ENCODE results near the gene CBLB. TPM values are rescaled to one million over a fixed set of nuclear protein-coding genes. Genes with fewer than 3 reads are reported as not detected.

Gene CBLB
- total and polyA plus RNA-seq, 2 of the 4 experiments (the other 2 are of a cell fraction): 10.1 to 20.1 TPM

DNA sequence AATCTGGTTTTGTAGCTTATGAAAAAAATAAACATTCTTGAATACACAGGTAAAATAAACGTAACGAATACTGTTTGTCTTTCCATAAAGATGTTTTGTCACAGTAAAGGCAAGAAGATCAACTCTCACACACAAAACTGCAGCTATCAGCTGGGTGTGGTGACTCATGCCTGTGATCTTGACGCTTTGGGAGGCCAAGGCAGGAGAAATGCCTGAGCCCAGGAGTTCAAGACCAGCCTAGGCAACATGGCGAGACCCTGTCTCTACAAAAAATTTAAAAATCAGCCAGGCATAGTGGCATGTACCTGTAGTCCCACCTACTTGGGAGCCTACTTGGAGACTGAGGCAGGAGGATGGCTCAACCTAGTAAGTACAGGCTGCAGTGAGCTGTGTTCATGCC is 39.6 kb downstream of the CBLB start:
- no peak overlapping the region; the same call in 1 of the 2 replicates for H4K91ac ChIP-seq (ENCODE audit: insufficient read depth, low read depth, low read length)
- H2AK5ac ChIP-seq (ENCODE audit: low read depth, low read length): peak overlapping the region; percentile 78
- H2AFZ ChIP-seq (replicated peaks; ENCODE audit: low read length, poor library complexity): no peak overlapping the region
- H3K27ac ChIP-seq (ENCODE audit: insufficient read depth, low read length): no peak overlapping the region
- H3K9me3 ChIP-seq (ENCODE audit: control insufficient read depth, insufficient read depth, low read length): no peaks in the 10 kb centered on the region
- ChIA-PET CTCF (interaction anchor here (0.7 kb wide), 1 partner anchor 89 kb away, joined by 3 read pairs; no protein-coding TSS in a partner anchor), POLR2A (ENCODE audit: unreplicated experiment) (no interaction called here)
- no peak overlapping the region for H3K9ac ChIP-seq (ENCODE audit: low read depth, low read length)
- peak overlapping the region; percentile 37; the same call in 1 of the 2 replicates for H3K4ac ChIP-seq (ENCODE audit: low read depth, low read length)
- peak overlapping the region; percentile 20 for H2BK20ac ChIP-seq (ENCODE audit: low read depth, low read length)
- whole genome bisulfite sequencing, 2 experiments (ENCODE audit: extremely low coverage in 2 of 2, insufficient read length in 1 of 2): no CpG with 5 or more reads among the region's 4 CpGs
- no peak overlapping the region; the same call in 1 of the 2 replicates for H4K5ac ChIP-seq (ENCODE audit: low read depth, low read length)
- ATAC-seq (ENCODE audit: low read depth) (no peak), DNase-seq (no peak)
- intact Hi-C loops (cut with micrococcal nuclease): no loop called here
- H3K4me2 ChIP-seq (ENCODE audit: low read depth, low read length): no peak overlapping the region
- dilution Hi-C loops (cut with HindIII; ENCODE audit: low sequenced_read_pairs, unreplicated experiment): no loop called here
- no peaks in the 10 kb centered on the region for H3K27me3 ChIP-seq (ENCODE audit: control insufficient read depth, insufficient read depth, low read length)
- H4K20me1 ChIP-seq (ENCODE audit: insufficient read depth, low read length): no peaks in the 10 kb centered on the region
- no peak overlapping the region for H2BK5ac ChIP-seq (ENCODE audit: low read depth, low read length, poor library complexity, severe bottlenecking)
- no peaks in the 10 kb centered on the region for H3K36me3 ChIP-seq (ENCODE audit: control insufficient read depth, insufficient read depth, low read length)
- H3K4me1 ChIP-seq (ENCODE audit: control insufficient read depth, insufficient read depth, low read length): peaks cover 5% of the 10 kb centered on the region; the same call in 1 of the 2 replicates
- H3K79me1 ChIP-seq (ENCODE audit: low read depth in 1 of 2, low read length in 2 of 2): peaks cover 12 to 26% of the 10 kb centered on the region in 2 experiments
- in situ Hi-C loops (cut with MboI; ENCODE audit: low sequenced_read_pairs): no loop called here
- H3K56ac ChIP-seq (ENCODE audit: extremely low read depth, insufficient read depth, low read length): no peak overlapping the region
- 0 out of 4 replicates have a peak overlapping the region, but pooled peaks have one; percentile 9 to 44 for H4K8ac ChIP-seq (ENCODE audit: low read depth in 2 of 2, low read length in 2 of 2)
- H3K4me3 ChIP-seq (ENCODE audit: insufficient read depth, low read depth, low read length): no peak overlapping the region
- H3K18ac ChIP-seq (ENCODE audit: low read depth, low read length): no peak overlapping the region
- no peak overlapping the region for H2BK120ac ChIP-seq (ENCODE audit: low read depth, low read length)
- peak overlapping the region; percentile 69; the same call in 1 of the 3 replicates for H2BK15ac ChIP-seq (ENCODE audit: low read depth, low read length)
- no TSS peak for BruUV-seq (replicated peaks)
- peak overlapping the region; percentile 55; the same call in 1 of the 2 replicates for H3K14ac ChIP-seq (replicated peaks; ENCODE audit: low read depth, low read length)
- peak overlapping the region; percentile 34; the same call in 1 of the 2 replicates for H3K23ac ChIP-seq (ENCODE audit: low read depth, low read length)
- H3K9me1 ChIP-seq (ENCODE audit: insufficient read depth, low read length): peaks cover 9% of the 10 kb centered on the region; the same call in 1 of the 2 replicates
- TF ChIP-seq FOS (IDR thresholded peaks at IDR 0.05; ENCODE audit: low read depth, low read length) (no peak), MAFK (IDR thresholded peaks at IDR 0.05; ENCODE audit: low read depth, low read length) (no peak), CEBPB (IDR thresholded peaks at IDR 0.05; ENCODE audit: low read depth, low read length) (no peak), MAZ (IDR thresholded peaks at IDR 0.05; ENCODE audit: borderline replicate concordance, low read depth, low read length) (no peak), SMC3 (IDR thresholded peaks at IDR 0.05; ENCODE audit: low read depth, low read length) (no peak), BHLHE40 (IDR thresholded peaks at IDR 0.05; ENCODE audit: low read depth, low read length) (no peak)
- TF ChIP-seq, protein P1, sequence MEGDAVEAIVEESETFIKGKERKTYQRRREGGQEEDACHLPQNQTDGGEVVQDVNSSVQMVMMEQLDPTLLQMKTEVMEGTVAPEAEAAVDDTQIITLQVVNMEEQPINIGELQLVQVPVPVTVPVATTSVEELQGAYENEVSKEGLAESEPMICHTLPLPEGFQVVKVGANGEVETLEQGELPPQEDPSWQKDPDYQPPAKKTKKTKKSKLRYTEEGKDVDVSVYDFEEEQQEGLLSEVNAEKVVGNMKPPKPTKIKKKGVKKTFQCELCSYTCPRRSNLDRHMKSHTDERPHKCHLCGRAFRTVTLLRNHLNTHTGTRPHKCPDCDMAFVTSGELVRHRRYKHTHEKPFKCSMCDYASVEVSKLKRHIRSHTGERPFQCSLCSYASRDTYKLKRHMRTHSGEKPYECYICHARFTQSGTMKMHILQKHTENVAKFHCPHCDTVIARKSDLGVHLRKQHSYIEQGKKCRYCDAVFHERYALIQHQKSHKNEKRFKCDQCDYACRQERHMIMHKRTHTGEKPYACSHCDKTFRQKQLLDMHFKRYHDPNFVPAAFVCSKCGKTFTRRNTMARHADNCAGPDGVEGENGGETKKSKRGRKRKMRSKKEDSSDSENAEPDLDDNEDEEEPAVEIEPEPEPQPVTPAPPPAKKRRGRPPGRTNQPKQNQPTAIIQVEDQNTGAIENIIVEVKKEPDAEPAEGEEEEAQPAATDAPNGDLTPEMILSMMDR (conservative IDR thresholded peaks at IDR 0.05; ENCODE audit: low read depth, low read length): no peak
- TF ChIP-seq, protein P2, sequence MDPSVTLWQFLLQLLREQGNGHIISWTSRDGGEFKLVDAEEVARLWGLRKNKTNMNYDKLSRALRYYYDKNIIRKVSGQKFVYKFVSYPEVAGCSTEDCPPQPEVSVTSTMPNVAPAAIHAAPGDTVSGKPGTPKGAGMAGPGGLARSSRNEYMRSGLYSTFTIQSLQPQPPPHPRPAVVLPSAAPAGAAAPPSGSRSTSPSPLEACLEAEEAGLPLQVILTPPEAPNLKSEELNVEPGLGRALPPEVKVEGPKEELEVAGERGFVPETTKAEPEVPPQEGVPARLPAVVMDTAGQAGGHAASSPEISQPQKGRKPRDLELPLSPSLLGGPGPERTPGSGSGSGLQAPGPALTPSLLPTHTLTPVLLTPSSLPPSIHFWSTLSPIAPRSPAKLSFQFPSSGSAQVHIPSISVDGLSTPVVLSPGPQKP (IDR thresholded peaks at IDR 0.05; ENCODE audit: borderline replicate concordance, low read depth, low read length): no peak
- no peak overlapping the region for H2AK9ac ChIP-seq (replicated peaks; ENCODE audit: low read depth, low read length, poor library complexity)
